Measurements from ENCODE around the gene CAVIN4. TPM values are rescaled to one million over a fixed set of nuclear protein-coding genes. Genes with fewer than 3 reads are reported as not detected.

Gene CAVIN4
- polyA plus RNA-seq, 4 donors: 2.4 to 4.5 (median 3.2) TPM

DNA sequence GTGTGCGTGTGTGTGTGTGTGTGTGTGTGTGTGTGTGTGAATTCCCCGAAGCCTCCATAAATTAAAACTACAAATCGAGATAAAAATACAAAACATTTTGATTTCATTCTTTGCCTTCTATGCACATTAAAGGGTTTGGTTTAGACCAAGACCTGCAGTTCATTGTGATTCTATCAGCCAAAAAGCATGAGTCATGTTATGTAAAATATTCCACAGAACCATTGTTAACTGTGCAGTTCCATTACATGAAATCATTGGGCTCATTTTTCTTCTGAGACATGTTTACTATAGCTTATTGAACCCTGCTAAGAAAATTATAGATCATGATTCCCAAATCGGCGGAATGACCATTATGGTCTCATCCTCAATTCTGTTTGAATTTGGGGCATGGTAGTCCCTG lies 11.7 kb downstream of the CAVIN4 start:
- no peak for DNase-seq (ENCODE audit: low read depth in 4 of 4, low spot score in 3 of 4)

DNA sequence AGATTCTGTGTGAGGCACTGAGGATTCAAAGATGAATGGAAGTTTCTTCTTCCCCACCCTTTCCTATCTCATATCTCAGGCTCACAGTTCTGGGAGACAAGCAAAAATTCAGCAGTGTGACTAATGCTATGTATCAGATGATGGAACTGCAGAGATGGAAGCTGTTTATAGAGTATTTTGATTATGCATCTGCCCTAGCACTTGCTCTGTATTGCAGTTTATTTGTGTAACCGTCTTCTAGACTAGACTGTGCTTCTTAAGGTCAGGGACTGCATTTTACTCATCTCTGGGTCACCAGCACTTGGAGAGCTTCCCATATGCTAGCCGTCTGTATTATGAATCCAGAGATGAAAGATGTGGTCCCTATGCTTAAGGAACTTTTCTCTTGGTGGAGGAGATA lies 12.6 kb downstream of the CAVIN4 start:
- DNase-seq (ENCODE audit: low read depth in 4 of 4, low spot score in 3 of 4): no peak

DNA sequence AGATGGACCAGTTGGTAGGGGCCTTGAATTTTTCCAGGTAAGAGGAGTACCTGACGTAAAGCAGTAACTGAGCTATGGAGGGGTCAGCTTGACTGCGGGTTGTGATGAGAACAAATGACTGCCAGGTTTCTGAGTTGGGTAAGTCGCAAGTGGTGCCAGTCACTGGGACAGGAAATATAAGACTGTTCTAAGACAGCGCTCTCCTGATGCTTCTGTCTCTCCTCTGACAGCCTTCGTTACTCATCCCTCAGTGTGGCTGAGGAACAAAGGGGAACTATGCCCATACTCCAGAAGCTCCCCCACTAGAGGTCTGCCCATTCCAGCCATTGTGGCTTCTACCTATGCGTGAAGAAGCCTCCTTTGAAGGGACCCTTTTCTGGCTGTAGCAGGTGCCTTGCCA lies 13.3 kb downstream of the CAVIN4 start:
- DNase-seq (ENCODE audit: low read depth in 4 of 4, low spot score in 3 of 4): no peak

DNA sequence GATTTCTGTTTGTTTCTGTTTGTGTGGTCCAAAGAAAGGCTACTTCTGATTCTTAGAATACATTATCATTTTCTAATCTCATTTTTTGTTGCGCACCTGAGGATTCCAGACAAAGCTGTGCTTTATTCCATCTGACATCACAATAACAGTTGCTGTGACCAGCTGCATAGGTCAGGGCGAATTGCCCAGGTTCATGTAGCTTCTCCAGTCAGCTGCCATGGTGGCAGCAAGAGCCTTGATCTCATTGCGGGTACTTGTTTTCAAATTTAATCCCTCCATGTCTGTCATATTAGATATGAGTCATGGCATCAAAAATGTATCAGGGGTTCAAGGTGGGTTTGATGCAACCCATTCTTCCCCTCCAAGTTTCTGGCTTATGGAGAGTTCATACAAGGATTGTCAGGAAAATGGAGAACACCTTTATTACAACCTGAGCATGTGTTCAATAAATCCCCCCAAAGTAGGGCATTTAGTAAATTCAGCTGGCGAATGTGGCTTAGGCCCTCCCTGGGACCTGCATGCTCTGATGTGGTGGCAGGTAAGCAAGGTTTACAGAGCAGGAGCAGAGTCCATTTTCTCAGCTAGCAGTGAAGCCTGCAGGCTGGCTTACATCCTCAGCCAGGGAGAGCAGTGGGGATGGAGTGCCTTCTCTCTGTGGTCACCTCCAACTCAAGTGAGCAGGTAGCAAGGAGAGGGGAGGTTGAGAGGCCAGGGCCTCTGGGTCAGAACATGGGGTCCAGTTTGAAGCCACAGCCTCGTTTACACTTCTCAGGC lies 13.9 kb downstream of the CAVIN4 start:
- no peak for DNase-seq (ENCODE audit: low read depth in 4 of 4, low spot score in 3 of 4)

DNA sequence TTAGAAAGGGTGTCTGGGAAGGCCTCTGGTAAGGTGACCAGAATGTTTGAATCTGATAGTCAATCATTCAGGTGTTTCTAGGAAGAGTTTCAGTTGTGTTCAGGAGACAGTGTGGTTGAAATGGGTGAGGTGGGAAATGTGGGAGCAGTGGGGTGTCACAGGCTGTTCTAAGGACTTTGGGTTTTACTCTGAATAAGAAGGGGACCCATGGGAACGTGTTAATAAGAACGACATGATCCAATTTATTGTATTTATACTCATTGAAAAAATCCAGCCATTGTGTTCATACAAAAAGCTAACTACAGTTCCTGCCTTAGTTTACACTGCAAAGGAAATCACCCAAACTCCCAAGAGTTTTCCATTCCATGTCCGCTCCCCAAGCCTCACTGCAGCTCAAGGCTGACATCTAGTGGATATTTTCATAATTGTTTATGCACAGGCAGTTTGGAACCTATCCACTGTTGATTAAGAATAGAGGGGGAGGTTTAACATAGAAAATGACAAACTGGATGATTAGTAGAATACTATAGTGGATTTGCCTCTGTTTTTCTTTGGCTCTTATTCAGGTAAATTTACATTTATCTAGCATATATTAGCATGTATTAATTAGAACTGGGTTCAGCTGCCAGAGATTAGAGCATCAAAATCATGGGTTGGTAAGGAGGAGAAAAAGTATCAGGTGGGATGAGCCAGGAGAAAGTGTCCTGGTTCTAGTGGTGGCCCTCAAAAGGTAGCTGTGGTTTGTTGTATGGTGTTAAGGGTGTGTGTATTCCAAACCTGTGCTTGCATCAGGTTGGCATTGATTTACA lies 17.7 kb downstream of the CAVIN4 start:
- DNase-seq (ENCODE audit: low read depth in 4 of 4, low spot score in 3 of 4): peak in 3 of 4 donors; percentile 42 to 53 (median 52)

DNA sequence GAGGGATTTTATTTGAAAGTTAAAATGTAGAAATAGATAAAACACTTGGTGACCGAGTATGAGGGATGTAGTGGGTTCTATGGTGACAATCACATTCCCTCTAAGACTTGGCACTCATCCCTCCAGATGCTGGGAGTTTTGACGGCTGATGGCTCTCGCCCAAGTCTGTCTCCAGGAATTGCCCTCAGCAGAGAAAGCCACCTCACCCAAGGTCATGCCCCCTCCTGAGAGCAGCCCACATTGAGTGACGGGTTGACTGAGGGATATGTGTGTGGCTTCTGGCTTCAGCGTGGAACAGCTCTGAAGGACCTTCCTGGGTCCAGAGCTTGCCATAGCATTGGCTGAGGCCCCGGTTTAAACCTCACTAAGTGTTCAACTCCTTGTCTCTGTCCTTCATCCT lies 19.4 kb downstream of the CAVIN4 start:
- DNase-seq (ENCODE audit: low read depth in 4 of 4, low spot score in 3 of 4): no peak

DNA sequence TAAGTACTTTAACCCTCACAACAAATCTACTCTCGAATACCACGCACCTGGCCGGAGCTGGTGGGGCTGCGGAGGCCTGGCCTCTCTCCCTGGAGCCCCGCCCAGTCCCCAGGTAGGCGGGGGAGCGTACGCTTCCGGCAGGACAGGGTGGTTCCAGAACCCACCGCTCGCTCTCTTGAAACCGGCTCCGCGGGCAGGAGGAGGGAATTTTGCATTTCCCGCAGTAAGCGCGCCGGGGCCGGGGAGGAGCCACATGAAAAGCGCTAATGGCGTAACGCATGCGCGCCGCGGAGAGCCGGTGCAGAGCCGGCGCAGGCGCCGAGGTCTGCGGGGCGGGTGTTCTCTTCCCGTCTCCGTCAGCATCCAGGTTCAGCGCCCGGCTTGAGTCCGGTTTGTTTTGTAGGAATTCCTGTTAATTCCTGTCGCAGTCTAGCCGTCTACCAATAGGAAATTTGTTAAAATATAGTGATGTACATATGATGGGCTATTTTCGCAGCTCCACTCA lies 20.8 kb downstream of the CAVIN4 start:
- peak; percentile 64 to 73 (median 70) for DNase-seq (ENCODE audit: low read depth in 4 of 4, low spot score in 3 of 4)

DNA sequence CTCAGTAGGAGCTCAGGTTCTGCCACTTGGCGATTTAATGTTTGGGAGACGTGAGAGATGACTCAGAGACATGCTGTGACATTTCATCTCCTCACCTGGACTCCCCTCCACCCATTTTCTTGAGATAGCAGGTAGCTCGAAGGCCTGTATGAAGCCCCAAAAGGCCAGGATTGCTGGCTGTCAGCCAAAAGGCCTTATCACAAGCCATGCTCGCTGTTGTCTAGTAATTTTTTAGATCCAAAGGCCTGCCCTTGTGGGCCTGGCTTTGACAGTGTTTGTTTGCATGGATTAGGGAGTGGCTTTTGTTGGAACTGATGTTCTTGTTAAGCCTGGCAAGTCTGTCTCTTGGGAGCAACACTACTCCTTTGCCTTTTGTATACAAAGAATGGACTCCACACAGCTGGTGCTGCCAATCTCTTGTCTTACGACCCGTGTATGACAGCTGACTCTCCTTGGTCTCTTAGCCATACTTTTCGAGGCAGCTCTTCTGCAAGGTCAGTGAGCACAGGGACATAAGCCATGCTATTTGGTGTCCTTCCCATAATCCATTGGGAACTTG lies 22.7 kb downstream of the CAVIN4 start:
- DNase-seq (ENCODE audit: low read depth in 4 of 4, low spot score in 3 of 4): no peak

DNA sequence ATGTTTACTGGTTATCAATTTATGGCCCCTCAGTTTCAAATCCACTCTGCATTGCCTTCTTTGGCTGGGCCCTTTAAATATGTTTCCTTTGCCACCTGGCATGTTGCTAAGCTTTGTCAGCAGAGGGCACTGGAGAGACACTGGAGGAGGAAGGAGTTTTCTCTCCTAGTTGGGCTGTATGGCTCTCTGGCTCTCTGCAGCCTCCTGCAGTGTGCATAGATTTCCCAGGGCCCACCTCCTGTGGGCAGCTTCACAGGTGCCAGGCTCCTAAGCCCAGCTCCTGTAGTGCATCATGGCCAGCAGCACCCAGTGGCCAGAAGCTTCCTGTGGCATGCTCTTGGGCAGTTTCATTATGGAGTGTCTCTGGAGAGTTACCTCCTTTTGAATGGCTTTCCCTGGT lies 23.3 kb downstream of the CAVIN4 start:
- peak in 2 of 4 donors; percentile 27 to 29 for DNase-seq (ENCODE audit: low read depth in 4 of 4, low spot score in 3 of 4)

DNA sequence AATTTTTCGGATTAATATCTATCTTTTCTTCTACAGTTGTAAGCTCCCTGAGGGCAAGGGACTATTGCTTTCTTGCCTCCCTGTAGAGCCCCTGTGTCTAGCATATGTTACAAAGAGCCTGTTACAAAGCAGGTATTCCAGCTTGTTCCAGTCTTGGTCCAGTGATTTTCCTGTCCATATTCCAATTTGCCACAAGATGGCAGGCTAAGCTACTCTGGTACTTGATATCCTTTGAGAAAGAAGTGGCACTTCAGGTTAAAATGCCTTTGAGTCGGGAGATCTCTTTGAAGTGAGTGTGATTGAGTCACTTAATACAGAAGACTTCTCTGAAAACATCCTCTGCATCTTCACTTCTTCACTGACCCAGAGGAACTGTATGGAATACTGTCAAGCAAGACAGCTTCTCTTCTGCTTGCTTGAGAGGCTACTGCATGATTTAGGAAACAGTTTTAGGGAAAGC lies 24.5 kb downstream of the CAVIN4 start:
- DNase-seq (ENCODE audit: low read depth in 4 of 4, low spot score in 3 of 4): peak in 3 of 4 donors; percentile 35 to 42 (median 40)

DNA sequence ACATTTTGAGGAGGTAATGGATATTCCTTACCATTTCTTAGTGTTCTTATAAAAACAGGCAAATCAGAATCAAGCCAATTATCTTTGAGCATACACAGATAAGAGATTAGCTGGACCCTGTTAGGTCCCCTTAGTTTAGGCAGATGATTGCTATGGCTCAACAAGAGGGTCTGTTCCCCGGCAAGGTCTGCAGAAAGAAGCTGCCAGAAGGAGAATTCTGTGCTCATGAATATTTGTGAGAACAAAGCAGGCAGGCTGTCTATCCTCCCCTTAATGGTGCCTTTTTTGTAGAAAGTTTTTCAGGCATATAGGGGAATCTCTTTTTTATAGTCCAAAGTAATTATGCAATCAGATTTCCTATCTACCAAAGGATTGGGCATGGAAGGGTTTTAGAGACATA lies 27.5 kb downstream of the CAVIN4 start:
- no peak for DNase-seq (ENCODE audit: low read depth in 4 of 4, low spot score in 3 of 4)

DNA sequence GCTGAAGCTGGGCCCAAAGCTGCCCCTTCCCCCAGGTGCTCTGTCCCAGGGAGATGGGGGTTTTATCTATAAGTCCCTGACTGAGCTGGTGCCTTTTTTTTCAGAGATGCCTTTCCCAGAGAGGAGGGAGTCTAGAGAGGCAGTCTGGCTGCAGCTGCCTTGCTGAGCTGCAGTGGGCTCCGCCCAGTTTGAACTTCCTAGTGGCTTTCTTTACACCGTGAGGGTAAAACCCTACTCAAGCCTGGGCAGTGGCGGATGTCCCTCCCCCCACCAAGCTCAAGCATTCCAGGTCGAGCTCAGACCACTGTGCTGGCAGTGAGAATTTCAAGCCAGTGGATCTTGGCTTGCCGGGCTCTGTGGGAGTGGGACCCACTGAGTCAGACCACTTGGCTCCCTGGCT lies 41.3 kb downstream of the CAVIN4 start:
- DNase-seq (ENCODE audit: low read depth in 4 of 4, low spot score in 3 of 4): no peak

DNA sequence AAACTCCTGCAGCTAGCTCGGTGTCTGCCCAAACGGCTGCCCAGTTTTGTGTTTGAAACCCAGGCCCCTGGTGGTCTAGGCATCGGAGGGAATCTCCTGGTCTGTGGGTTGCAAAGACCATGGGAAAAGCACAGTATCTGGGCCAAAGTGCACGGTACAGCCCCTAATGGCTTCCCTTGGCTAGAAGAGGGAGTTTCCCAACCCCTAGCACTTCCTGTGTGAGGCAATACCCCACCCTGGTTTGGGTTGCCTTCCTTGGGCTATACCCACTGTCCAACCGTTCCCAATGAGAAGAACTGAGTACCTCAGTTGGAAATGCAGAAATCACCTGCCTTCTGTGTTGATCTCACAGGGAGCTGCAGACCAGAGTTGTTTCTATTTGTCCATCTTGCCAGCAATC lies 41.8 kb downstream of the CAVIN4 start:
- DNase-seq (ENCODE audit: low read depth in 4 of 4, low spot score in 3 of 4): no peak

DNA sequence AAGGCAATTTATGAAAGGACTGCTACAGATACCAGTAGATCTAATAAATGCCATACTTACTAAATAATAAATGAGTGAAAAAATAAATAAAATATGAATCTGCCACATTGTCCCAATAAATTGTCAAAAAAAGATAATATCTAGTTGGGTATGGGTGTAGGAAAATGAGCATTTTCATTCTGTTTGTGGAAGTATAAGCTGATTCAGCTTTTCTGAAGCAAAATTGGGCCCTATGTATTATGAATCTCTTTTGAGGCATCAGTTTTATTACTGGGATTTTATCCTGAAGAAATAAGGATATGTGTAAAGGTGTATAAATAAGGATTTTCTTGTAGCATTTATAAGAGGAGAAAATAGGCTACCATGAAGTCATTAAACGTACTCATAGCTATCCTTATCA lies 46.1 kb downstream of the CAVIN4 start:
- DNase-seq (ENCODE audit: low read depth in 4 of 4, low spot score in 3 of 4): no peak

DNA sequence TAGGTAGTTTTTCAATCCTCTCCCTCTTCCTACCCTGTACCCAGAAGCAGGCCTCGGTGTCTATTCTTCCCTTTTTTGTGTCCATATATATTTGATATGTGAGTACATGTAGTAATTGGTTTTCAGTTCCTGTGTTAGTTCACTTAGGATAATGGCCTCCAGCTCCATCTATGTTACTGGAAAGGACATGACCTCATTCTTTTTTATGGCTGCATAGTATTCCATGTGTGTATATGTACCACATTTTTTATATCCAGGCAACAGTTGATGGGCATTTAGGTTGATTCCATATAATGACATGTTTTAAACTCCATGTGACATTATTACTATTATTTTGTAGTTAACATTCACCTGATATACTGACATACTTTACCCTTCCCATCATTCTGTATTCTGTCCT lies 49.1 kb downstream of the CAVIN4 start:
- DNase-seq (ENCODE audit: low read depth in 4 of 4, low spot score in 3 of 4): no peak

DNA sequence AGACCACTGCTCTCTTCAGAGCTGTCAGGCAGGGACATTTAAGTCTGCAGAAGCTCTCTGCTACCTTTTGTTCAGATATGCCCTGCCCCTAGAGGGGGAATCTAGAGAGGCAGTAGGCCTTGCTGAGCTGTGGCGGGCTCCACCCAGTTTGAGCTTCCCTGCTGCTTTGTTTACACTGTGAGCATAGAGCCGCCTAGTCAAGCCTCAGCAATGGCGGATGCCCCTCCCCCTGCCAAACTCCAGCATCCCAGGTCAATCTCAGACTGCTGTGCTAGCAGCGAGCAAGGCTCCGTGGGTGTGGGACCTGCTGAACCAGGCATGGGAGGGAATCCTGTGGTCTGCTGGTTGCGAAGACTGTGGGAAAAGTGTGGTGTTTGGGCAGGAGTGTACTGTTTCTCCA lies 59.9 kb downstream of the CAVIN4 start:
- no peak for DNase-seq (ENCODE audit: low read depth in 4 of 4, low spot score in 3 of 4)

Other genes with a start within 250 kb of the CAVIN4 start
- gene TEX10, start 225.1 kb upstream of the CAVIN4 start, polyA plus RNA-seq (ENCODE audit: insufficient read length in 4 of 4): 10 to 100 TPM; 35.3 to 42.8 (median 42.2) TPM
- gene MSANTD3, start 150.9 kb upstream of the CAVIN4 start, polyA plus RNA-seq (ENCODE audit: insufficient read length in 4 of 4): 10 to 100 TPM; 21.6 to 25.7 (median 23.4) TPM
- gene TMEFF1, start 104.9 kb upstream of the CAVIN4 start, polyA plus RNA-seq (ENCODE audit: insufficient read length in 4 of 4): 1 to 10 TPM; 3.7 to 8.8 (median 4.4) TPM